Vagina (tissue), 2 donors: Measurements from ENCODE around the gene GHR. TPM values are rescaled to one million over a fixed set of nuclear protein-coding genes. Genes with fewer than 3 reads are reported as not detected.

Experiments used
- DNase-seq, 2 donors: peaks; one replicate each; pipeline ENCODE4 v3.0.0-alpha.2; 2017; ENCODE audit errors: extremely low spot score in 2 of 2
- H3K27ac ChIP-seq: fragments of 200-600 bp; sonication (generic); one replicate; pipeline ENCODE4 v1.5.1; 2019
- H3K27me3 ChIP-seq: fragments of 200-600 bp; sonication (generic); one replicate; pipeline ENCODE4 v1.5.1; 2019
- H3K36me3 ChIP-seq, 2 donors: fragments of 200-600 bp; sonication (generic); one replicate each; pipeline ENCODE4 v1.5.1; 2017 to 2019
- H3K4me1 ChIP-seq: fragments of 200-600 bp; sonication (generic); one replicate; pipeline ENCODE4 v1.5.1; 2019
- H3K4me3 ChIP-seq, 2 donors: fragments of 200-600 bp; sonication (generic); 1 replicate in 1 of 2; 2 replicates in 1 of 2; pipeline ENCODE4 v1.5.1; 2016 to 2019
- H3K9me3 ChIP-seq: fragments of 200-600 bp; sonication (generic); one replicate; pipeline ENCODE4 v1.5.1; 2019
- CTCF ChIP-seq, 3 experiments: fragments of 450-650 bp in 2 of 3; fragments of 200-600 bp in 1 of 3; sonication (generic) in 1 of 3; IDR thresholded peaks; one replicate each; pipeline ENCODE4 v1.5.1; 2017 to 2019; ENCODE audit warnings: antibody characterized with exemption in 3 of 3, mild to moderate bottlenecking in 2 of 3, moderate library complexity in 2 of 3
- POLR2A ChIP-seq, 2 donors: fragments of 450-650 bp; IDR thresholded peaks; one replicate each; pipeline ENCODE4 v1.6.1; 2017; ENCODE audit warnings: antibody characterized with exemption in 2 of 2, mild to moderate bottlenecking in 2 of 2, moderate library complexity in 2 of 2
- POLR2AphosphoS5 ChIP-seq, 2 donors: sonication (generic); formaldehyde crosslinking; IDR thresholded peaks; one replicate each; pipeline ENCODE4 v1.9.0; 2017; ENCODE audit warnings: antibody characterized with exemption in 2 of 2, mild to moderate bottlenecking in 2 of 2, low read depth in 1 of 2; ENCODE audit not compliant: insufficient read depth in 1 of 2
- intact Hi-C: fragments of 100-400 bp; cut with DNase I; formaldehyde crosslinking; loops from one replicate; pipeline ENCODE4 v1.15.1; 2023
- total RNA-seq: library from RNA; depleted of rRNA; stranded (reverse); fragments of >200 nt; gene quantifications from one replicate; pipeline ENCODE4 v1.2.3, GENCODE V29; 2016

GHR gene
- total RNA-seq, 1 donor from 2014 or later, result 16.7 TPM

GRCh38 chr5:42611437-42611836 is 188.2 kb downstream of the GHR start:
- Histone ChIP-seq H3K4me1 (peaks cover 25% of the 10 kb centered on the region), H3K27me3 (no peaks in the 10 kb centered on the region), H3K4me3 (no peak overlapping the region), H3K27ac (no peak overlapping the region), H3K36me3 (no peaks in the 10 kb centered on the region), H3K9me3 (no peaks in the 10 kb centered on the region)
- TF ChIP-seq POLR2A (IDR thresholded peaks at IDR 0.05) (no peak), POLR2AphosphoS5 (IDR thresholded peaks at IDR 0.05; ENCODE audit: insufficient read depth in 1 of 2, low read depth in 1 of 2) (no peak), CTCF (IDR thresholded peaks at IDR 0.05) (no peak)
- intact Hi-C loops, result no loop called here
- no peak for DNase-seq

DNA sequence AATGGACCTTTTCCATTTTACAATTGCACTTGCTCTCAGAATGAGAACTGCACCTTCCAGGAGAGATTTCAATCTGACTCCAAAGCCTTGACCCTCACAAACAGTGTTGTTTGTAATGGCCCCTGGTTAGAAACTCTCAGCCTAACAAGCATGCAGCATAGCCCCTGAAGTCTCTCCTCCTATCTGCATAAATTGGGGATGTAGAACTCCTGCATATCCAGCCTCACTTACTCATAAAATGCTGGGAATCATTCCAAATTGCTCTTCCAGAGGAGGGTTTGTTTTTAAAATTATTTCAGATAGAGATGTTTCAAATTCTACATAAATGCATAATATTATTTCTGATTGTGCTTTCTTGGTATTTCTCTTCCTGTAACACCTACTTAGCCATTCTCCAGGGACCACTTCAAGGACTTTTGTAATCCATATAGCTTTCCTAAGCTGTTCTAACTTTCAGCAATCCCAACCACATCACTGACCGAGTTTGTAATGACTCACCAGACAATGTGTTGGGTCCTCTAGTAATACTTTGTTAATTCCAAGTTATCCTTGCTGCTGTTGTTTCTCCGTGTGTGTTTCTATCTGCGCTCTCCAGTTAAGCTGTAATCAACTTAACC is 189.6 kb downstream of the GHR start:
- Histone ChIP-seq H3K36me3 (no peaks in the 10 kb centered on the region), H3K4me1 (peaks cover 25% of the 10 kb centered on the region), H3K27me3 (no peaks in the 10 kb centered on the region), H3K9me3 (no peaks in the 10 kb centered on the region), H3K27ac (no peak overlapping the region), H3K4me3 (no peak overlapping the region)
- intact Hi-C loops, result no loop called here
- no peak for TF ChIP-seq POLR2AphosphoS5 (IDR thresholded peaks at IDR 0.05; ENCODE audit: insufficient read depth in 1 of 2, low read depth in 1 of 2)
- TF ChIP-seq CTCF (IDR thresholded peaks at IDR 0.05), result no peak
- no peak for TF ChIP-seq POLR2A (IDR thresholded peaks at IDR 0.05)
- no peak for DNase-seq

DNA sequence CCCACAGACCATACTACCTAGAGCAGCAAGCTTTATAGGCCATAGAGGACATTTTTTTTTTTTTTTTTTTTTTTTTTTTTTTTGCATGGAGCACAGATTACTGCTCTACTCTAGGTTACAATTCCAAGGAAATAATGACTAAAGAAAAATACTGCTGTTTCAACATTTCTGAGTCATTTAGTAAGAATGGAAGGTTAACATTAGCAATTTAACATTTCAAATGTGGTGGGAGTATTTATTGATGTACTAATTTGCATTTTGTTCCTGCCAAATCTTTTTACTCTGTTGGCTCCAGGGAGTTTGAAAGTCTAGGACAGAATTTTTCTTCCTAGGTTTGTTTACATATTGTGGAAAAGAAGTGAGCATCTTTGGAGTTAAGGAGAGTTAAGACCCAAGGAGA is 191.3 kb downstream of the GHR start:
- peaks cover 25% of the 10 kb centered on the region for H3K4me1 ChIP-seq
- H3K36me3 ChIP-seq, result no peaks in the 10 kb centered on the region
- no peak overlapping the region for H3K4me3 ChIP-seq
- no peak overlapping the region for H3K27ac ChIP-seq
- intact Hi-C loops, result no loop called here
- DNase-seq, result no peak
- no peaks in the 10 kb centered on the region for H3K27me3 ChIP-seq
- H3K9me3 ChIP-seq, result no peaks in the 10 kb centered on the region
- TF ChIP-seq CTCF (IDR thresholded peaks at IDR 0.05) (no peak), POLR2AphosphoS5 (IDR thresholded peaks at IDR 0.05; ENCODE audit: insufficient read depth in 1 of 2, low read depth in 1 of 2) (no peak), POLR2A (IDR thresholded peaks at IDR 0.05) (no peak)

DNA sequence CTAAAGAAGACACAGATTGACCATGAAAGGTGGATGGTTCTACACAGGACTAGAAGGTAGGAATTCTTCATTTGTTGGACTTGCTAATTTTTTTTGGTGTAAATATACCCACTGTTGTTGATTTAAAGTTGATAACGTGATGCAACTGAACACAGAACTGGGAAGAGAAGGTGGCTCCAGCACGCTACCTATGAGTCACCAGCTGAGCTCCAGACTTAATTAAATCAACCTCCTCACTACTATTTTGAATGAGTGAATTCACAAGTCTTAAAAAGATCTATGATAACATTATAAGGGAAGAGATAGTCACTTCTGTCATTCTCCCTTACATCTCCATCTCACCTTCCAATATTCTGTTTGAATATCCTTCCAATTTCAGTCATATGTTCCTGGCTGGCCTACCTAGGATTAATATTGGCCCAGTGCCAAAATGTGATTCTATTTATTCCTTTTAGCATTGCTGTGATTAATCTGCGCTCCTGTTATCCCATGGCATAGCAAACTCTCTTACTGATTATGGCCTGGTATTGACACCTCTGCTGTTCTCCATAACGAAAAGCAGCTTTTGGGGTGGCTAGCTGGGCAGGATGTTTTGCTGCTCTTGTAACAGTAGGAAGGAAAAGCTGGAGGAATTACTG is 197.5 kb downstream of the GHR start:
- peaks cover 12% of the 10 kb centered on the region for H3K4me1 ChIP-seq
- no peaks in the 10 kb centered on the region for H3K9me3 ChIP-seq
- H3K4me3 ChIP-seq, result no peak overlapping the region
- no peaks in the 10 kb centered on the region for H3K27me3 ChIP-seq
- TF ChIP-seq POLR2AphosphoS5 (IDR thresholded peaks at IDR 0.05; ENCODE audit: insufficient read depth in 1 of 2, low read depth in 1 of 2), result no peak
- no peak for TF ChIP-seq POLR2A (IDR thresholded peaks at IDR 0.05)
- TF ChIP-seq CTCF (IDR thresholded peaks at IDR 0.05), result no peak
- intact Hi-C loops, result no loop called here
- H3K27ac ChIP-seq, result no peak overlapping the region
- DNase-seq, result no peak
- H3K36me3 ChIP-seq, result no peaks in the 10 kb centered on the region

DNA sequence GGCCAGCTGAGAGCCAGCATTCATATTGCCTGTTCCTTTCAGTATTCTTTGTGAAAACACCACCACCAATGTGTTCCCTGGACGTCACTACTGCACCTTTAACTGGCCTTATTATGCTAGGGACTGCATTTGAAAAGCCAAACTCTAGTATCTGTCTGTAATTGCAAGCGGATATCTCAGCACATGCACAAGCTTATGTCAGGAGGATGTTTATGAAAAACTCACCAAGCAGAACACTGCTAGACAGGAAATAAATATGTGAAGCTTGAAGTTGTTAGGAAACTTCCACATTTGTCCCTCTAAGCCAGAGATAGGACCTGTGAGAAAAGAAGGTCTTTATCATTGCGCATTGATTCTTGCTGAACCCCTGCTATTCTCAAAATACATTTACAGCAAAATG is 198.0 kb downstream of the GHR start:
- Histone ChIP-seq H3K27ac (no peak overlapping the region), H3K4me3 (no peak overlapping the region), H3K9me3 (no peaks in the 10 kb centered on the region), H3K36me3 (no peaks in the 10 kb centered on the region), H3K27me3 (no peaks in the 10 kb centered on the region), H3K4me1 (peaks cover 12% of the 10 kb centered on the region)
- TF ChIP-seq POLR2A (IDR thresholded peaks at IDR 0.05) (no peak), POLR2AphosphoS5 (IDR thresholded peaks at IDR 0.05; ENCODE audit: insufficient read depth in 1 of 2, low read depth in 1 of 2) (no peak), CTCF (IDR thresholded peaks at IDR 0.05) (no peak)
- intact Hi-C loops, result no loop called here
- DNase-seq, result no peak
